Epithelial cell of esophagus (primary cell): ENCODE results near the gene TNS3.

ENCODE experiments used
- DNase-seq: peaks from one replicate; pipeline ENCODE4 v3.0.0; 2010; ENCODE audit warnings: low read depth
- H3K4me3 ChIP-seq: 2 replicates; pipeline ENCODE4 v1.5.1; 2011; ENCODE audit warnings: mild to moderate bottlenecking, low read length, control low read depth
- TF ChIP-seq, protein P1 (sequence below): IDR thresholded peaks from 2 replicates; pipeline ENCODE4 v1.5.1; 2011; ENCODE audit warnings: low read depth, mild to moderate bottlenecking, low read length, control low read depth, inconsistent platforms; ENCODE audit not compliant: insufficient read depth; ENCODE audit errors: missing control alignments

TNS3 gene

GRCh38 chr7:47584536-47584895, 2.6 kb upstream of the TNS3 start:
- TF ChIP-seq, protein P1, sequence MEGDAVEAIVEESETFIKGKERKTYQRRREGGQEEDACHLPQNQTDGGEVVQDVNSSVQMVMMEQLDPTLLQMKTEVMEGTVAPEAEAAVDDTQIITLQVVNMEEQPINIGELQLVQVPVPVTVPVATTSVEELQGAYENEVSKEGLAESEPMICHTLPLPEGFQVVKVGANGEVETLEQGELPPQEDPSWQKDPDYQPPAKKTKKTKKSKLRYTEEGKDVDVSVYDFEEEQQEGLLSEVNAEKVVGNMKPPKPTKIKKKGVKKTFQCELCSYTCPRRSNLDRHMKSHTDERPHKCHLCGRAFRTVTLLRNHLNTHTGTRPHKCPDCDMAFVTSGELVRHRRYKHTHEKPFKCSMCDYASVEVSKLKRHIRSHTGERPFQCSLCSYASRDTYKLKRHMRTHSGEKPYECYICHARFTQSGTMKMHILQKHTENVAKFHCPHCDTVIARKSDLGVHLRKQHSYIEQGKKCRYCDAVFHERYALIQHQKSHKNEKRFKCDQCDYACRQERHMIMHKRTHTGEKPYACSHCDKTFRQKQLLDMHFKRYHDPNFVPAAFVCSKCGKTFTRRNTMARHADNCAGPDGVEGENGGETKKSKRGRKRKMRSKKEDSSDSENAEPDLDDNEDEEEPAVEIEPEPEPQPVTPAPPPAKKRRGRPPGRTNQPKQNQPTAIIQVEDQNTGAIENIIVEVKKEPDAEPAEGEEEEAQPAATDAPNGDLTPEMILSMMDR, result no peak
- no peak overlapping the region for H3K4me3 ChIP-seq
- no peak for DNase-seq

DNA sequence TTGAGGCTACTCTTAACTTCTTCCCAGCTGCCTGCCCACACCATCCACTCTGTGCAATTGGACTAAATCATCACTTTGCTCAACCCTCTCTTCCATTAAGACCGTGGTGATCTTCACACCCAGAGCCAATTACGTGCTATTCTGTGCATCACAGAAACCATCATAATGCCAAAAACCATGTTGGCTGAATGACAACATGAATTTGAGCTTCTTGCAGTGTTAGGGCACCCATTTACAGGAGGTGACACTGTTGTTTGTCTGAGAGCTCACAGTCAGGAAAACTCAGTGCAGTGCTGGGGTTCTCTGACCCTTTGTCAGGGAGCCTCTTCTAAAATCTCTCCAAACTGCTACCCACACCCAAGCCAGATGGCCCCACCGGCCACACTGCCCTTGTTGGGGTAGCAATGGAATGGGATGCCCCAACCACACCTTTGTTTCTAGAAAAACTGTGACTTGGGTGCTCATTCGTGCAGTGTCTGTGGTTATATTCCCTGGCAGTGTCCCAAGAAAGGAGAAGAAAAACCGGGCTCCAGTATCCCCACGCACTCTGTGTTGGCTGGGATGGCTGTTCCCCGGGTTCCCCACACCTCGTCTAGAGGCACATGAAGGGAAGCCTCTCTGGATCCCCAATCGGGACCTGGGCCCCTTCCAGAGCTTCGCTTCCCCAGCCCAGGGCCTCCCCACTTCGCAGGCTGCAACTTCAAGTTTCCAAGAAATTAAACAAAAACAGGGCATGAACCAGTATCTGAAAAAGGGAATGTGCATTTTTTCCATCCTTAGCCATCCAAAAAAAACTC, 2.0 kb upstream of the TNS3 start:
- TF ChIP-seq, protein P1, result no peak
- no peak overlapping the region for H3K4me3 ChIP-seq
- no peak for DNase-seq

DNA sequence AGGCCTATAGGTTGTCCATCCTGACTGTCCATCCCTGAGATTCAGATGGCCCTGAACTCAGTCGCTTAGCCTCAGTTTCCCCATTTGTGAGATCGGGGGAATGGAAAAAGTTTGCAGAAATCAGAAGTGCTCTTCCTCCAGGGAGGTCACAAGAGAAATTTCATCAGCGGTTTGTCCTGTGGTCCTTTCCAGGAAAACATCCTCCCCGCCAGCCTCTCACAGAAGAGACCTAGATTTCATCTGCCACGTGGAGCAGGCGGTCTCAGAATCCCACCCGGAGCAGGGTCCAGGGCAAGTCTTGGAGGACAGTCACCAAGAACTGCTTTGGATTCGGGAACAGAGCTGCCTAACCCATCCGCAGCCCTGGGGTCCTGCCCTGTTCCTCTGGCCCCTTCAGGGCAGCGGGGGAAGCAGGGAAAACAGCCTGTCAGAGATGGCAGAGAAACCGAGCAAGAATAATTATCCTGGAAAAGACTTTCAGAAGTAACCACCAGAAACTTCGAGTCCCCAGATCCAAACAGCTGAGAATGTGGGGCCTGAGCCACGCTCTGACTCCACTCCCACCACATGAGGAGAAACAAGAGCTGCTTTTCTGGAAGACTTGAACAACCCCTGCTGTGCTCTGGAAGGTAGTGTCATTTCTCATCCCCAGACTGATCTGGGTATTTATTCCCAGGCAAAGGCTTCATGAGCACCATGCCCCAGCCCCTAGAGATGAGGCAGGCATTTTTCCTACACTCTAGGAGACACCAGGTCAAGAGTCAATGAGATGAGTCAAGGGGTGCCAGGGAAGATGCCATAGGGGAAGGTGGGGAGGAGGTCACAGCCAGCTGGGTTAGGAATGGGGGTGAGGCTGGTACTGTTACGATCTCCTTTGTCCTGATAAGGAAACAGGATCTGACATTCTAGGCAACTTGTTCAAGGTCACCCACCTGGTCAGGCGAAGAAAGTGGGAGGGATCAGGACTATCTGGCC, 1.1 kb upstream of the TNS3 start:
- TF ChIP-seq, protein P1, result no peak
- H3K4me3 ChIP-seq, result no peak overlapping the region
- DNase-seq, result no peak

- H3K4me3 ChIP-seq, result peak overlapping the region; percentile 59
- DNase-seq, result no peak
- TF ChIP-seq, protein P1, result no peak
Observed at GRCh38 chr7:47581438-47581803, 490 bp downstream of the TNS3 start.

GRCh38 chr7:47580811-47581331, 1.0 kb downstream of the TNS3 start:
- no peak for DNase-seq
- H3K4me3 ChIP-seq, result peak overlapping the region; percentile 59
- TF ChIP-seq, protein P1, result no peak

GRCh38 chr7:47580175-47580706, 1.7 kb downstream of the TNS3 start:
- TF ChIP-seq, protein P1, result no peak
- no peak for DNase-seq
- H3K4me3 ChIP-seq, result peak overlapping the region; percentile 59
